Measurements from ENCODE around the gene SELENOK. TPM values are rescaled to one million over a fixed set of nuclear protein-coding genes. Genes with fewer than 3 reads are reported as not detected.
A peak's percentile ranks its signal among the peaks of the same experiment; 100 is the strongest.

SELENOK gene
- 10 to 100 TPM; 23.0 to 34.7 (median 29.3) TPM for total RNA-seq
- long read RNA-seq, transcript SELENOK-204 (5 exons, 1,633 nt): major isoform, 8 of 8 reads
- long read RNA-seq, partial matches to known transcripts: 0 of 8 reads
- long read RNA-seq, other reads (novel, unspliced or antisense): 0 of 8 reads

GRCh38 chr3:53891497-53892285 is at the start of gene SELENOK:
SELENOK (minus strand) TSS chr3:53891859.
- intact Hi-C loops (cut with DNase I): no loop called here
- TF ChIP-seq POLR2A (IDR thresholded peaks at IDR 0.05) (peak; percentile 97), CTCF (IDR thresholded peaks at IDR 0.05) (peak in 1 of 4 donors; percentile 14)
- Histone ChIP-seq H3K27me3 (no peaks in the 10 kb centered on the region), H3K36me3 (peaks cover 0 to 14% (median 7%) of the 10 kb centered on the region in 4 donors), H3K9me3 (no peaks in the 10 kb centered on the region), H3K4me3 (peak within 1 kb of the TSS; percentile 73 to 98 (median 76)), H3K27ac (peak within 1 kb of the TSS; percentile 96 to 98 (median 97)), H3K4me1 (peaks cover 0 to 19% (median 7%) of the 10 kb centered on the region in 4 donors)
- peak; percentile 99 to 100 (median 100) for DNase-seq
- WGBS (ENCODE audit: insufficient coverage, low coverage, low lambda C conversion rate, missing lambda C conversion rate): 0% methylated on average over 8 of the region's 73 CpGs
- peak; percentile 96 to 98 (median 96) for ATAC-seq

- DNase-seq: no peak
- Histone ChIP-seq H3K36me3 (no peaks in the 10 kb centered on the region), H3K27ac (no peak overlapping the region), H3K4me3 (no peak overlapping the region), H3K27me3 (no peaks in the 10 kb centered on the region), H3K9me3 (no peaks in the 10 kb centered on the region), H3K4me1 (no peaks in the 10 kb centered on the region)
- intact Hi-C loops (cut with DNase I): no loop called here
- 52% methylated on average over 6 of the region's 6 CpGs for WGBS (ENCODE audit: insufficient coverage, low coverage, low lambda C conversion rate, missing lambda C conversion rate)
- no peak for ATAC-seq
- TF ChIP-seq CTCF (IDR thresholded peaks at IDR 0.05): no peak
- no peak for TF ChIP-seq POLR2A (IDR thresholded peaks at IDR 0.05)
Observed at GRCh38 chr3:53941184-53941583, 49.5 kb upstream of the SELENOK start.

- H3K4me1 ChIP-seq: no peaks in the 10 kb centered on the region
- intact Hi-C loops (cut with DNase I): no loop called here
- H3K27me3 ChIP-seq: no peaks in the 10 kb centered on the region
- DNase-seq (no peak), ATAC-seq (no peak)
- no peak overlapping the region for H3K27ac ChIP-seq
- H3K4me3 ChIP-seq: no peak overlapping the region
- TF ChIP-seq POLR2A (IDR thresholded peaks at IDR 0.05) (no peak), CTCF (IDR thresholded peaks at IDR 0.05) (no peak)
- 20% methylated on average over 1 of the region's 1 CpG for WGBS (ENCODE audit: insufficient coverage, low coverage, low lambda C conversion rate, missing lambda C conversion rate)
- H3K9me3 ChIP-seq: no peaks in the 10 kb centered on the region
- no peaks in the 10 kb centered on the region for H3K36me3 ChIP-seq
Observed at GRCh38 chr3:53940623-53941022, 49.0 kb upstream of the SELENOK start.

GRCh38 chr3:53939813-53940212 is 48.2 kb upstream of the SELENOK start:
- Histone ChIP-seq H3K9me3 (peaks cover 0 to 5% (median 0%) of the 10 kb centered on the region in 4 donors), H3K36me3 (no peaks in the 10 kb centered on the region), H3K27me3 (no peaks in the 10 kb centered on the region), H3K4me1 (no peaks in the 10 kb centered on the region), H3K27ac (no peak overlapping the region), H3K4me3 (no peak overlapping the region)
- intact Hi-C loops (cut with DNase I): no loop called here
- no peak for ATAC-seq
- TF ChIP-seq POLR2A (IDR thresholded peaks at IDR 0.05) (no peak), CTCF (IDR thresholded peaks at IDR 0.05) (no peak)
- no peak for DNase-seq
- whole genome bisulfite sequencing (ENCODE audit: insufficient coverage, low coverage, low lambda C conversion rate, missing lambda C conversion rate): 29% methylated on average over 1 of the region's 1 CpG

Measured in right lobe of liver (tissue), 6 donors.